ENCODE measurements around the gene KBTBD12. TPM values are rescaled to one million over a fixed set of nuclear protein-coding genes. Genes with fewer than 3 reads are reported as not detected.

The KBTBD12 gene
- total and polyA plus RNA-seq, 12 donors: 5.1 to 54.2 (median 31.5) TPM

DNA sequence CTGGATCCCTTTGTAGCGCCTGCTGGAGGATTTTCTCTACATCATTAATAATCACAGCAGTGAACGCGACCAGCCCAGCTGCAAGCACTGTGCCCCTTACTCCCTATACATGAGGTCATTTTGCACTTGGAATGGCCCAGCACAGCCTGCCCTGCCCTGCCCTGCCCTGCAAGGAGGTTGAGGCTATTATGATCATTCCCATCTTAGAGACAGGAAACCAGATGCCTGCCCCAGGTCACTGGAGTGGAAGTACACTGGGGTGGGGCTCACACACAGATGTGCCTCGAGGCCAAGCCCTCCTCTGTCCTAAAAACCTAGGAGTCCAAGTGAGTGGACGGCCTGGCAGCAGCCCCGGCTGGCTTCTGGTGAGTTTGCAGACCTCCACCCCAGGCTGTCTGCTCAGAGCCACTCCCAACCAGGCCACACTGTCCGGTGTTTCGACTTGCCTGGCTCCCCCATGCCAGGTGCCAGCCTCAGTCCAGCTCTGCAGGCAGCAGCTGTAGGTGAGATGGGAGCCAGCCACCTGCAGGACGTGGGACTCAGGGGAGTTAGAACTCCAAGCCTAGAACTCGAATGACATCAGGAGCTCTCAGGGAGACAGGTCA is 106.8 kb downstream of the KBTBD12 start:
- Histone ChIP-seq H3K4me3 (no peak overlapping the region), H3K27me3 (no peaks in the 10 kb centered on the region), H3K36me3 (no peaks in the 10 kb centered on the region), H3K27ac (no peak overlapping the region), H3K9me3 (no peaks in the 10 kb centered on the region), H3K4me1 (no peaks in the 10 kb centered on the region)
- WGBS, 2 donors: 71 to 74% methylated on average over 10 of the region's 10 CpGs
- intact Hi-C loops (cut with DNase I): no loop called here
- no peak for DNase-seq
- TF ChIP-seq, protein P1, sequence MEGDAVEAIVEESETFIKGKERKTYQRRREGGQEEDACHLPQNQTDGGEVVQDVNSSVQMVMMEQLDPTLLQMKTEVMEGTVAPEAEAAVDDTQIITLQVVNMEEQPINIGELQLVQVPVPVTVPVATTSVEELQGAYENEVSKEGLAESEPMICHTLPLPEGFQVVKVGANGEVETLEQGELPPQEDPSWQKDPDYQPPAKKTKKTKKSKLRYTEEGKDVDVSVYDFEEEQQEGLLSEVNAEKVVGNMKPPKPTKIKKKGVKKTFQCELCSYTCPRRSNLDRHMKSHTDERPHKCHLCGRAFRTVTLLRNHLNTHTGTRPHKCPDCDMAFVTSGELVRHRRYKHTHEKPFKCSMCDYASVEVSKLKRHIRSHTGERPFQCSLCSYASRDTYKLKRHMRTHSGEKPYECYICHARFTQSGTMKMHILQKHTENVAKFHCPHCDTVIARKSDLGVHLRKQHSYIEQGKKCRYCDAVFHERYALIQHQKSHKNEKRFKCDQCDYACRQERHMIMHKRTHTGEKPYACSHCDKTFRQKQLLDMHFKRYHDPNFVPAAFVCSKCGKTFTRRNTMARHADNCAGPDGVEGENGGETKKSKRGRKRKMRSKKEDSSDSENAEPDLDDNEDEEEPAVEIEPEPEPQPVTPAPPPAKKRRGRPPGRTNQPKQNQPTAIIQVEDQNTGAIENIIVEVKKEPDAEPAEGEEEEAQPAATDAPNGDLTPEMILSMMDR (IDR thresholded peaks at IDR 0.05): no peak
- ATAC-seq: peak in 2 of 8 donors; percentile 22

DNA sequence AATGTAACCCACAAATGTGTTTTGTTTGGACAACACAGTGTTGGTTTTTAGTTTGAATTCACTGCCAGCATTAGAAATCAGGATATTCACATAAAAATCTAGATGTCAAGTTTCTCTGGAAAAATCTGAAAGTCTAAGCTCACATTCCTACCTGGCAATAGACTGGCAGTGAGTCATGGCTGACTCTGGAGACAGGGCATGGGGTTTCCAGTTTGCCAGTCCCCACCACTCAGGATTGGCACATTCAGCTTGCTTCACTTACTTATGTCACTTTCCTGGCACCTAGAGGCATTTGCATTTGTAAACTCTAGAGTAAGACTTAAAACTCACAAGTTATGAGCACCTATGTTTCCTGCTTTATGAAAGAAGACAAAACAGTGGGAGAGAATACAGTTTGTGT is 118.1 kb downstream of the KBTBD12 start:
- TF ChIP-seq, protein P1 (IDR thresholded peaks at IDR 0.05): no peak
- Histone ChIP-seq H3K4me1 (no peaks in the 10 kb centered on the region), H3K9me3 (no peaks in the 10 kb centered on the region), H3K27ac (no peak overlapping the region), H3K4me3 (no peak overlapping the region), H3K36me3 (no peaks in the 10 kb centered on the region), H3K27me3 (no peaks in the 10 kb centered on the region)
- ATAC-seq (no peak), DNase-seq (no peak)
- intact Hi-C loops (cut with DNase I): no loop called here

DNA sequence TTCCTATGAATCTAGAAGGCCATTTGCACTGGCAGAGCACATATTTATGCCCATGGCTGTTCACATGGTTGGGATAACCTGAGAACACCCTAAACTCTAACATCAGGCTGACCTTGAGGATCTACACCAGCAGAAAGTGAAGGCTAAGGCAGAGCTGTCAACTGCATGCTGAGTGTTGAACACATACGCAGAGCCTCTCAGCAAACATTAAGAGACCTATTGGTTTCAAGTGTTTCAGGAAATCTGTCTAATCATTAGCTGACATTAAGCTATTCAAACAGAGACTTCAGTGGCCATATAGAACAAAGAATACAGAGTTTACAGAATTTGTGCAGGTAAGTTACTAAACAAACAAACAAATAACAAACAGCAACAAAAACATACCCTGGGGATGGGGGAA is 121.1 kb downstream of the KBTBD12 start:
- 79 to 93% methylated on average over 1 of the region's 1 CpG for WGBS, 2 donors

More for the DNA sequence above, 121.1 kb downstream of the KBTBD12 start:
- no peaks in the 10 kb centered on the region for H3K4me1 ChIP-seq
- intact Hi-C loops (cut with DNase I): no loop called here
- H3K9me3 ChIP-seq: no peaks in the 10 kb centered on the region
- ATAC-seq (no peak), DNase-seq (no peak)
- H3K27ac ChIP-seq: no peak overlapping the region
- H3K36me3 ChIP-seq: no peaks in the 10 kb centered on the region
- TF ChIP-seq, protein P1 (IDR thresholded peaks at IDR 0.05): no peak
- no peaks in the 10 kb centered on the region for H3K27me3 ChIP-seq
- no peak overlapping the region for H3K4me3 ChIP-seq

Other genes starting within 250 kb of the KBTBD12 start
- gene ABTB1, start 242.3 kb upstream of the KBTBD12 start, total RNA-seq: 10 to 100 TPM; 19.6 to 47.9 (median 23.9) TPM
- gene ABTB1, start 242.3 kb upstream of the KBTBD12 start, polyA plus RNA-seq: 10 to 100 TPM; 36.0 to 56.3 TPM
- gene MGLL, start 92.7 kb upstream of the KBTBD12 start, total RNA-seq: 100 to 1,000 TPM in 1 of 10 donors, 10 to 100 TPM in 9; 52.0 to 103 (median 69.7) TPM
- gene MGLL, start 92.7 kb upstream of the KBTBD12 start, polyA plus RNA-seq: 10 to 100 TPM; 35.7 to 61.5 TPM
- 100 to 1,000 TPM in 1 of 10 donors, 10 to 100 TPM in 9; 54.8 to 111 (median 62.1) TPM for gene SEC61A1, start 137.2 kb downstream of the KBTBD12 start, total RNA-seq
- gene SEC61A1, start 137.2 kb downstream of the KBTBD12 start, polyA plus RNA-seq: 100 to 1,000 TPM in 1 of 2 donors, 10 to 100 TPM in 1; 41.0 to 131 TPM
- 10 to 100 TPM; 23.5 to 34.4 (median 25.6) TPM for gene RUVBL1, start 208.6 kb downstream of the KBTBD12 start, total RNA-seq
- 10 to 100 TPM in 1 of 2 donors, 1 to 10 TPM in 1; 9.4 to 38.5 TPM for gene RUVBL1, start 208.6 kb downstream of the KBTBD12 start, polyA plus RNA-seq
- 10 to 100 TPM; 16.5 to 29.5 (median 25.4) TPM for gene EEFSEC, start 238.2 kb downstream of the KBTBD12 start, total RNA-seq
- gene EEFSEC, start 238.2 kb downstream of the KBTBD12 start, polyA plus RNA-seq: 10 to 100 TPM; 16.7 to 18.1 TPM